ENCODE results near the gene CEMIP.

The CEMIP gene

GRCh38 chr15:80778964-80779657 is at the start of gene CEMIP:
Gene CEMIP, plus strand, starts transcription at chr15:80779370. Its CDS starts 94,510 bp downstream, at chr15:80873880.
- peak; percentile 82 for DNase-seq

- no peak for DNase-seq
Measured at GRCh38 chr15:80730387-80730786, 48.8 kb upstream of the CEMIP start.

- DNase-seq, result no peak
Measured at GRCh38 chr15:80730926-80731325, 48.2 kb upstream of the CEMIP start.

- no peak for DNase-seq
Measured at GRCh38 chr15:80732167-80732566, 47.0 kb upstream of the CEMIP start.

GRCh38 chr15:80732818-80733217 is 46.4 kb upstream of the CEMIP start:
- DNase-seq, result no peak

- no peak for DNase-seq
Measured at GRCh38 chr15:80733460-80733859, 45.7 kb upstream of the CEMIP start.

GRCh38 chr15:80735344-80735743 is 43.8 kb upstream of the CEMIP start:
- no peak for DNase-seq

- no peak for DNase-seq
Measured at GRCh38 chr15:80736560-80736959, 42.6 kb upstream of the CEMIP start.

- no peak for DNase-seq
Measured at GRCh38 chr15:80739919-80740318, 39.3 kb upstream of the CEMIP start.

GRCh38 chr15:80742081-80742480 is 37.1 kb upstream of the CEMIP start:
- DNase-seq, result no peak

GRCh38 chr15:80743189-80743833 is 35.9 kb upstream of the CEMIP start:
- no peak for DNase-seq

GRCh38 chr15:80744415-80744814 is 34.8 kb upstream of the CEMIP start:
- DNase-seq, result no peak

- DNase-seq, result no peak
Measured at GRCh38 chr15:80744826-80745225, 34.3 kb upstream of the CEMIP start.

GRCh38 chr15:80745888-80746287 is 33.3 kb upstream of the CEMIP start:
- DNase-seq, result no peak

- no peak for DNase-seq
Measured at GRCh38 chr15:80747317-80748053, 31.7 kb upstream of the CEMIP start.

GRCh38 chr15:80749589-80749988 is 29.6 kb upstream of the CEMIP start:
- DNase-seq, result no peak

GRCh38 chr15:80750575-80750974 is 28.6 kb upstream of the CEMIP start:
- no peak for DNase-seq

GRCh38 chr15:80752204-80752603 is 27.0 kb upstream of the CEMIP start:
- no peak for DNase-seq

GRCh38 chr15:80753161-80753560 is 26.0 kb upstream of the CEMIP start:
- no peak for DNase-seq

GRCh38 chr15:80754014-80754413 is 25.2 kb upstream of the CEMIP start:
- no peak for DNase-seq

- DNase-seq, result peak; percentile 11
Measured at GRCh38 chr15:80755885-80756284, 23.3 kb upstream of the CEMIP start.

GRCh38 chr15:80758130-80758745 is 20.9 kb upstream of the CEMIP start:
- DNase-seq, result no peak

GRCh38 chr15:80760960-80761359 is 18.2 kb upstream of the CEMIP start:
- no peak for DNase-seq

- DNase-seq, result no peak
Measured at GRCh38 chr15:80761754-80762153, 17.4 kb upstream of the CEMIP start.

All from activated CD4-positive, alpha-beta T cell treated with anti-CD3 and anti-CD28 coated beads, Interleukin-2, Interleukin-6, amounts not matched to agents 100 ng/mL and 50 ng/mL, durations not matched to agents 16 hours and 8 hours (primary cell).